OCI-LY1 (cell line): ENCODE data around the gene CHTF18.
"Not testable (repeated sequence)": the region's sequence is repeated elsewhere in the genome, so short reads cannot be mapped to it uniquely, and the experiment has no call there.

Experiments
- H2AFZ ChIP-seq: fragments of 200-600 bp; sonication (generic), shearing (Covaris generic); 2 replicates; pipeline ENCODE4 v1.6.0; 2014; ENCODE audit warnings: antibody characterized with exemption, mild to moderate bottlenecking, low read length
- H3F3A ChIP-seq: fragments of 200-600 bp; sonication (generic), shearing (Covaris generic); 2 replicates; pipeline ENCODE4 v1.6.0; 2014; ENCODE audit warnings: mild to moderate bottlenecking, antibody characterized with exemption, low read length, moderate library complexity; ENCODE audit not compliant: insufficient read depth
- H3K27ac ChIP-seq: fragments of 200-600 bp; sonication (generic); 2 replicates; pipeline ENCODE4 v1.5.1; 2014; ENCODE audit warnings: low read length, mixed run types, mild to moderate bottlenecking, low read depth; ENCODE audit not compliant: poor library complexity, severe bottlenecking
- H3K27me3 ChIP-seq: fragments of 200-600 bp; sonication (generic); 2 replicates; pipeline ENCODE4 v1.6.0; 2014; ENCODE audit warnings: antibody characterized with exemption, mild to moderate bottlenecking, low read length, moderate library complexity; ENCODE audit not compliant: insufficient read depth
- H3K36me3 ChIP-seq: fragments of 200-600 bp; sonication (generic); 2 replicates; pipeline ENCODE4 v1.6.1; 2014; ENCODE audit warnings: mild to moderate bottlenecking, antibody characterized with exemption, low read length, moderate library complexity, mixed read lengths; ENCODE audit not compliant: insufficient read depth
- H3K4me1 ChIP-seq: fragments of 200-600 bp; sonication (generic); 2 replicates; pipeline ENCODE4 v1.5.1; 2014; ENCODE audit warnings: mild to moderate bottlenecking, low read length, moderate library complexity; ENCODE audit not compliant: insufficient read depth, severe bottlenecking
- H3K4me2 ChIP-seq: fragments of 200-600 bp; sonication (generic), shearing (Covaris generic); 2 replicates; pipeline ENCODE4 v1.6.1; 2014; ENCODE audit warnings: low read length
- H3K4me3 ChIP-seq: fragments of 200-600 bp; sonication (generic); 2 replicates; pipeline ENCODE4 v1.5.1; 2014; ENCODE audit warnings: low read length, low read depth, mild to moderate bottlenecking, mixed read lengths; ENCODE audit not compliant: poor library complexity, severe bottlenecking
- H3K79me2 ChIP-seq: fragments of 200-600 bp; shearing (Covaris generic); 2 replicates; pipeline ENCODE4 v1.6.1; 2016; ENCODE audit warnings: mixed run types, low read length, mixed read lengths; ENCODE audit not compliant: insufficient read depth
- H3K9ac ChIP-seq: fragments of 200-600 bp; sonication (generic), shearing (Covaris generic); 2 replicates; pipeline ENCODE4 v1.6.1; 2014; ENCODE audit warnings: mild to moderate bottlenecking, low read length, mixed read lengths
- H3K9me2 ChIP-seq: fragments of 200-600 bp; sonication (generic), shearing (Covaris generic); 2 replicates; pipeline ENCODE4 v1.6.1; 2014; ENCODE audit warnings: low read depth, mild to moderate bottlenecking, low read length, mixed read lengths
- H3K9me3 ChIP-seq: fragments of 200-600 bp; shearing (Covaris generic); 2 replicates; pipeline ENCODE4 v1.6.1; 2014; ENCODE audit warnings: low read length, mixed read lengths
- H4K20me1 ChIP-seq: fragments of 200-600 bp; sonication (generic), shearing (Covaris generic); 2 replicates; pipeline ENCODE4 v1.6.0; 2016; ENCODE audit warnings: mild to moderate bottlenecking, low read length; ENCODE audit not compliant: insufficient read depth
- CTCF ChIP-seq: fragments of 200-600 bp; sonication (generic), shearing (Covaris generic); IDR thresholded peaks from 2 replicates; pipeline ENCODE4 v1.5.1; 2017; ENCODE audit warnings: mild to moderate bottlenecking, antibody characterized with exemption, low read length, moderate library complexity, mixed read lengths
- EZH2 ChIP-seq: fragments of 200-600 bp; sonication (generic), shearing (Covaris generic); IDR thresholded peaks from 2 replicates; pipeline ENCODE4 v1.8.0; 2017; ENCODE audit warnings: borderline replicate concordance, mixed run types, mild to moderate bottlenecking, antibody characterized with exemption, low read length, moderate library complexity, mixed read lengths

The CHTF18 gene

DNA sequence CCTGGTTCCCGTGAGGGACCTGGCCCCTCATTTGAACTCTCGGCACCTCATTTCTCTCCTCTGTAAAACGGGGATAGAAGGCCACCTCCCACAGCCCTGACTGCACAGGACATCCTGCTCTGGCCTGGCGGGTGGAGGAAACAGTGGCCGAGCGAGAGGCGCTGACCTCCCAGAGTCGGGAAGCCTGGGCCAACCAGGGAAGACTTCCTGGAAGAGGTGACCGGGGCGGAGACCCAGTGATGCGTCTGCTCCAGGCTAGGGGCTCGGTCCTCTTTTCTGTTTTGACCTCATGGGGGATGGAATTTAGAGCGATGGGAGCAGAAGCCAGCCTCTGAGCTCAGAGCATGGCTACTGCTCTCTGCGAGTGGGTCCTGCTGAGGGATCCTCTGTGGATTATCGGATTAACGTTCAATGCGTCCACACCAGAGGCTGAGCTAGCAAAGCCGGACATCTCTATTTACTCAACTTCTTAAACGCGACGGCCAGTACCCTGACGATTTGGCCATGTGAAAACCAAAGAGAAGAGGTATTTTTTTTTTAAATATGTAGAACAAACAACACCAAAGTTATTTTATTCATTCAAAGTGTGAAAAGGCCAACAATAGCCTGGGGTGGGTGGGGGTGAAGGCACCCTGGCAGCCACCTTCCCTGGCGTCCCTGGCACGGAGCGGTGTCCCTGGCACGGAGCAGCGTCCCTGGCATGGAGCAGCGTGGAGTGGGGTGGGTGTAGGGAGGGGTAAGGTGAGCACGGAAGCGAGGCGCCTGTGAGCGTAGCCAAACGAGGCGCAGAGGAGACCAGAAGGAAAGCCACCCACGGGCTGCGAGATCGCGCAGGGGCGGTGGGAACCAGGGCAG, 37.0 kb upstream of the CHTF18 start:
- Histone ChIP-seq H3K9ac (no peak overlapping the region), H3K4me3 (no peak overlapping the region), H3F3A (no peaks in the 10 kb centered on the region), H3K79me2 (no peaks in the 10 kb centered on the region), H2AFZ (no peak overlapping the region), H3K9me2 (no peaks in the 10 kb centered on the region), H3K27me3 (peaks cover 6% of the 10 kb centered on the region), H3K36me3 (no peaks in the 10 kb centered on the region; the same call in 1 of the 2 replicates), H3K4me1 (no peaks in the 10 kb centered on the region), H3K4me2 (no peak overlapping the region), H3K27ac (no peak overlapping the region), H4K20me1 (no peaks in the 10 kb centered on the region), H3K9me3 (no peaks in the 10 kb centered on the region)
- no peak for TF ChIP-seq EZH2
- no peak for TF ChIP-seq CTCF

GRCh38 chr16:752007-752312, 36.5 kb upstream of the CHTF18 start:
- no peaks in the 10 kb centered on the region for H3F3A ChIP-seq
- no peaks in the 10 kb centered on the region; the same call in 1 of the 2 replicates for H3K36me3 ChIP-seq
- no peak for TF ChIP-seq EZH2
- TF ChIP-seq CTCF = no peak
- H4K20me1 ChIP-seq = no peaks in the 10 kb centered on the region
- H3K9ac ChIP-seq = no peak overlapping the region
- no peaks in the 10 kb centered on the region for H3K9me3 ChIP-seq
- H2AFZ ChIP-seq = no peak overlapping the region
- H3K79me2 ChIP-seq = no peaks in the 10 kb centered on the region
- H3K4me2 ChIP-seq = no peak overlapping the region
- H3K27me3 ChIP-seq = peaks cover 11% of the 10 kb centered on the region
- no peaks in the 10 kb centered on the region for H3K9me2 ChIP-seq
- H3K4me3 ChIP-seq = no peak overlapping the region
- no peaks in the 10 kb centered on the region for H3K4me1 ChIP-seq
- H3K27ac ChIP-seq = no peak overlapping the region

DNA sequence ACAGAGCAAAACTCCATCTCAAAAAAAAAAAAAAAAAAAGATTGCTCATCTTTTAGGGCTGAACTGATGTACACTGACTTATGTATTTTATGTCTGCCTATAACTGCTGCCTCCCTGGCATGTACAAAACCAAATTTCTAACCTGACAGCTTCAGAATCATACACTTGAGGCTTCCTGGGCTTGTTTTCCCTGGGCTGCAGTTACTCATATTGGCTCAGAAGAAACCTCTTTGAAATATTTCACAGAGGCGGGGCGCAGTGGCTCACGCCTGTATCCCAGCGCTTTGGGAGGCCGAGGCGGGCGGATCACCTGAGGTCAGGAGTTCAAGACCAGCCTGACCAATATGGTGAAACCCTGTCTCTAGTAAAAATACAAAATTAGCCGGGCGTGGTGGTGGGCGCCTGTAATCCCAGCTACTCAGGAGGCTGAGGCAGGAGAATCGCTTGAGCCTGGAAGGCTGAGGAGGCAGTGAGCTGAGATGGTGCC, 34.3 kb upstream of the CHTF18 start:
- not testable (repeated sequence) for H3K9me2 ChIP-seq, H3K79me2 ChIP-seq, H3K4me3 ChIP-seq, H3K9me3 ChIP-seq, H3K27ac ChIP-seq, H3F3A ChIP-seq, H4K20me1 ChIP-seq, H2AFZ ChIP-seq, H3K9ac ChIP-seq, H3K36me3 ChIP-seq, H3K4me1 ChIP-seq, H3K4me2 ChIP-seq
- peaks cover 11% of the 10 kb centered on the region for H3K27me3 ChIP-seq

- H3K9me2 ChIP-seq = no peaks in the 10 kb centered on the region
- no peak overlapping the region for H3K4me3 ChIP-seq
- no peaks in the 10 kb centered on the region for H3K9me3 ChIP-seq
- TF ChIP-seq CTCF (no peak), EZH2 (no peak)
- H3K9ac ChIP-seq = no peak overlapping the region
- H3K4me2 ChIP-seq = no peak overlapping the region
- H3K27ac ChIP-seq = no peak overlapping the region
- no peak overlapping the region for H2AFZ ChIP-seq
- peaks cover 11% of the 10 kb centered on the region for H3K27me3 ChIP-seq
- no peaks in the 10 kb centered on the region for H3K79me2 ChIP-seq
- no peaks in the 10 kb centered on the region for H3F3A ChIP-seq
- H3K4me1 ChIP-seq = no peaks in the 10 kb centered on the region
- no peaks in the 10 kb centered on the region; the same call in 1 of the 2 replicates for H3K36me3 ChIP-seq
- H4K20me1 ChIP-seq = no peaks in the 10 kb centered on the region
Measured at GRCh38 chr16:754656-755055, 33.8 kb upstream of the CHTF18 start.
